Stimulated activated CD8-positive, alpha-beta memory T cell treated with anti-CD3 and anti-CD28 coated beads, Interleukin-7, amount 100 ng/mL, for 4 hours (primary cell): ENCODE measurements around the gene EFCAB6.

Experiments
- DNase-seq, 2 donors: peaks; one replicate each; pipeline ENCODE4 v3.0.0-alpha.2; 2020; ENCODE audit warnings: low read depth in 2 of 2

The EFCAB6 gene

DNA sequence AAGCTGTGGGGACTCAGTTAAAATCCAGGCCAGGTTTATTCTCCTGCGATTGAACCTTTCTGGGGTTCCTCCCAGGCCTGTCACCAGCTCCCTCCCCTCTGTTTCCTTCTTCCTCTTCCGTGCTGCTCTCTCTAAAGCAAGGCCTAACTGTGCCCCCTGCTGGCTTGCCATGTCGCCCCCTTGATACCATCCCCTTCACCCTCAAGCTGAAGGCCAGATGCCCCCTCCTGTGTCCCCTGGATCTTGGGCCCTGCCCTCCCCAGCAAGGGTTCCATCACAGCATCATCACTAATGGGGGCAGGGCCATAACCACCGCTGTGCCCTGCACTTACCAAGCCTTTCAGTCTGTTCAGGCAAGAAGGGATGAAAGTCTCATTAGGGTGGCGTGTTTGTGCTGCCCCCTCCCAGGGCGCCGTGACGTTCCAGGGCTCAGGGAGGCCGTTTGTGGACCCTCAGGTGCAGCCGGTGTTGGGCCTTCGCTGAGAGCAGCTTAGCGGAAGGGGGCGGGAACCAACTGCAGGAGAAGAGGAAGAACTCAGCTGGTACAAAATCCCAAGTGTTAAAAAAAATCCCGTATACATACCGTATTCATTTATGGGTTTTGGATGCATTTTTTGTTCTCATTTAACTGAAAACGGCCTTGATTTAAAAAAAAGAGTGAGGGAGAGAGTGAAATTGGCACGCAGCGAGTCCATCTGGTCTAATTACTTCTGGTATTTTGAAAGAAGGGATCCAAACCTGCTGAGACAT is 330.4 kb downstream of the EFCAB6 start:
- no peak for DNase-seq

DNA sequence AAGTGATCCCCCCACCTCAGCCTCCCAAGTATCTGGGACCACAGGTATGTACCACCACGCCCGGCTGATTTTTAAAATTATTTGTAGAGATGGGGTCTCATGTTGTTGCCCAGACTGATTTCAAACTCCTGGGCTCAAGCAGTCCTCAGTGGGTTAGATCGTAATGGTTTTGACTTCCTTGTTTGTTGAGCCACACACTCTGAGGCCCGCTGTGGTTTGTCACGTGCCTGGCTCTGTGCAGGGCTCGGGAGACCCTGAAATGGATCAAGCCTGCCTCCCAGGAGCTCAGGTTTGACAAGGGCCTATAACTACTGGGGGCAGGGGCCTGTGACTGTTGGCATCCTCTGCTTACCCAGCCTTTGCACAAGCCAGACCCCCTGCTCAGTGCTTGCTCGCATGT is 332.1 kb downstream of the EFCAB6 start:
- no peak for DNase-seq

DNA sequence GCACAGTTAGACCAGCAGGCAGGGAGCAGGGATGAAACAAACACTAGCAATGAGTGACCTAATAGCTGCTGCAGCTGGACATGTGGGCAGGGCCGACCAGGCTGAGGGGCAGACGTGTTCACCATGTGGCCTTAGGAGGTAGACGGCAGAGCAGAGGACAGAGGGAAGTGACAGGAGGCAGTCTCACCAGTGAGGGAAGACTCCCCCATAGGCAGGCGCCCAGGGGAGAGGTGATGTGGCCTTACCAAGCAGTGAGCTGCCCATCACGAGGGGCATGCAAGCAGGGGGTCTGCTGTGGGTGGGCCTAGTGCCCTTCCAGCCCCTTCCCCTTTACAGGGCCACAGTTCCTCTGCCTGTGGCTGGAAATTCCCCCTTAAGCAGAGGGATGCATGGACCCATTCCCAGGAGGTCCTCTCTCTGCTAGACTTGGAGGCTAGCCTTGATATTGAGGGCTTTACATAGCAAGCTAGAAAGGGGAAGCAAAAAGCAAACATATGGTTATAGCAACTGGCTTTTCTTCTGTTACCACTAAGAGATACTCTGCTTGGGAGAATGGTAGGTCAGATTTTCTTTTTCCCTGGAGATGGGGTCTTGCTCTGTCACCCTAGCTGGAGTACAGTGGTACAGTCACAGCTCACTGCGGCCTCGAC is 332.7 kb downstream of the EFCAB6 start:
- DNase-seq: no peak
